H1 (cell line): ENCODE measurements around the gene ELP4. TPM values are rescaled to one million over a fixed set of nuclear protein-coding genes. Genes with fewer than 3 reads are reported as not detected.

ENCODE experiments used
- CTCF ChIA-PET: fragments of 300-600 bp; sonication (Branson Sonifier 250); formaldehyde crosslinking; loops from one replicate; lab custom pipeline; 2021; ENCODE audit not compliant: partially characterized antibody; lab: Charles Lee
- POLR2A ChIA-PET: fragments of 300-600 bp; sonication (Branson Sonifier 250); formaldehyde crosslinking; loops from one replicate; lab custom pipeline; 2021; ENCODE audit warnings: inconsistent platforms; ENCODE audit not compliant: partially characterized antibody; lab: Charles Lee
- DNase-seq, 2 experiments: peaks; one replicate each; pipeline versions ENCODE4 v3.0.0 to v3.0.0-alpha.2; 2010 to 2022; ENCODE audit warnings: low spot score in 2 of 2, low read depth in 1 of 2, mixed read lengths in 1 of 2
- FAIRE-seq: peaks from 2 replicates; lab custom pipeline; 2011; peaks lifted over from hg19 to GRCh38; lab: Jason Lieb, UNC
- H2AFZ ChIP-seq: 2 replicates; pipeline ENCODE4 v1.8.1; 2012; ENCODE audit warnings: low read length, inconsistent platforms
- H2AK5ac ChIP-seq: 2 replicates; pipeline ENCODE4 v1.6.1; 2013; ENCODE audit warnings: low read depth, low read length
- H2BK120ac ChIP-seq: replicated peaks from 2 replicates; pipeline ENCODE3; 2013; ENCODE audit warnings: low read depth, low read length, inconsistent platforms
- H2BK12ac ChIP-seq: 2 replicates; pipeline ENCODE4 v1.6.1; 2013; ENCODE audit warnings: low read depth, low read length
- H2BK15ac ChIP-seq: 2 replicates; pipeline ENCODE4 v1.6.1; 2013; ENCODE audit warnings: low read length
- H2BK20ac ChIP-seq: 2 replicates; pipeline ENCODE4 v1.6.1; 2013; ENCODE audit warnings: low read length
- H2BK5ac ChIP-seq: 2 replicates; pipeline ENCODE4 v1.6.1; 2013; ENCODE audit warnings: low read depth, low read length
- H3K14ac ChIP-seq: 2 replicates; pipeline ENCODE4 v1.6.1; 2013; ENCODE audit warnings: inconsistent platforms; ENCODE audit not compliant: insufficient read length
- H3K18ac ChIP-seq: 2 replicates; pipeline ENCODE4 v1.6.1; 2013; ENCODE audit warnings: low read length; ENCODE audit errors: extremely low read depth
- H3K23ac ChIP-seq: 2 replicates; pipeline ENCODE4 v1.6.1; 2013; ENCODE audit warnings: inconsistent platforms; ENCODE audit not compliant: insufficient read length
- H3K23me2 ChIP-seq: 2 replicates; pipeline ENCODE4 v1.6.1; 2013; ENCODE audit warnings: low read depth, low read length
- H3K27ac ChIP-seq: 2 replicates; pipeline ENCODE4 v1.6.1; 2011; ENCODE audit warnings: low read depth, low read length, inconsistent platforms
- H3K27me3 ChIP-seq, 4 experiments: replicated peaks in 1 of 4; 1 replicate in 1 of 4; 2 replicates in 3 of 4; pipeline versions ENCODE4 v1.6.1 to v1.8.1; 2011 to 2013; ENCODE audit warnings: low read length in 3 of 4, mild to moderate bottlenecking in 3 of 4, inconsistent platforms in 2 of 4, mixed read lengths in 2 of 4, moderate library complexity in 1 of 4; ENCODE audit not compliant: control insufficient read depth in 3 of 4, insufficient read depth in 3 of 4; ENCODE audit errors: extremely low read depth in 1 of 4
- H3K36me3 ChIP-seq, 4 experiments: 2 replicates each; pipeline versions ENCODE4 v1.6.1 to v1.8.1; 2011 to 2013; ENCODE audit warnings: mild to moderate bottlenecking in 4 of 4, low read length in 3 of 4, moderate library complexity in 2 of 4, control low read depth in 1 of 4, inconsistent platforms in 1 of 4; ENCODE audit not compliant: insufficient read depth in 4 of 4, control insufficient read depth in 2 of 4
- H3K4ac ChIP-seq: replicated peaks from 2 replicates; pipeline ENCODE3; 2013; ENCODE audit warnings: low read length, low read depth, mixed read lengths, inconsistent platforms; ENCODE audit not compliant: insufficient read length
- H3K4me1 ChIP-seq, 4 experiments: replicated peaks in 1 of 4; 1 replicate in 1 of 4; 2 replicates in 3 of 4; pipeline versions ENCODE4 v1.6.1 to v1.8.1; 2011 to 2013; ENCODE audit warnings: low read length in 3 of 4, inconsistent platforms in 2 of 4, mixed read lengths in 1 of 4; ENCODE audit not compliant: insufficient read depth in 4 of 4, control insufficient read depth in 3 of 4
- H3K4me2 ChIP-seq, 2 experiments: 2 replicates each; pipeline versions ENCODE4 v1.6.1 to v1.8.1; 2011 to 2013; ENCODE audit warnings: low read depth in 2 of 2, low read length in 2 of 2, control low read depth in 1 of 2, inconsistent platforms in 1 of 2, mild to moderate bottlenecking in 1 of 2; ENCODE audit not compliant: insufficient read depth in 1 of 2
- H3K4me3 ChIP-seq, 4 experiments: fragments of 200-600, 300-600 bp in 1 of 4; sonication (generic), shearing (Covaris generic), sonication (Bioruptor Twin) in 1 of 4; 2 replicates each; pipeline versions ENCODE4 v1.5.1 to v1.8.1; 2011 to 2016; ENCODE audit warnings: low read length in 4 of 4, low read depth in 3 of 4, control low read depth in 2 of 4, inconsistent platforms in 2 of 4, mild to moderate bottlenecking in 2 of 4, mixed read lengths in 1 of 4, moderate library complexity in 1 of 4; ENCODE audit not compliant: insufficient read depth in 2 of 4; ENCODE audit errors: extremely low read depth in 1 of 4
- H3K56ac ChIP-seq: replicated peaks from 2 replicates; pipeline ENCODE3; 2013; ENCODE audit warnings: low read depth, mild to moderate bottlenecking, mixed read lengths, low read length, inconsistent platforms; ENCODE audit not compliant: insufficient read length
- H3K79me1 ChIP-seq: 2 replicates; pipeline ENCODE4 v1.6.1; 2013; ENCODE audit warnings: low read depth, low read length, control low read depth
- H3K79me2 ChIP-seq, 2 experiments: 2 replicates each; pipeline versions ENCODE4 v1.6.1 to v1.8.1; 2012 to 2013; ENCODE audit warnings: low read length in 2 of 2, mild to moderate bottlenecking in 2 of 2, inconsistent platforms in 1 of 2; ENCODE audit not compliant: insufficient read depth in 2 of 2, control insufficient read depth in 1 of 2
- H3K9ac ChIP-seq, 4 experiments: replicated peaks in 1 of 4; 1 replicate in 1 of 4; 2 replicates in 3 of 4; pipeline versions ENCODE4 v1.6.1 to v1.8.1; 2011 to 2013; ENCODE audit warnings: low read depth in 3 of 4, low read length in 3 of 4, control low read depth in 2 of 4, mild to moderate bottlenecking in 2 of 4, moderate library complexity in 2 of 4, inconsistent platforms in 1 of 4; ENCODE audit errors: extremely low read depth in 1 of 4
- H3K9me3 ChIP-seq, 2 experiments: 2 replicates each; pipeline versions ENCODE4 v1.6.1 to v1.8.1; 2012 to 2013; ENCODE audit warnings: mild to moderate bottlenecking in 2 of 2, moderate library complexity in 2 of 2, control low read depth in 1 of 2, inconsistent platforms in 1 of 2, low read depth in 1 of 2, low read length in 1 of 2, mixed read lengths in 1 of 2; ENCODE audit not compliant: insufficient read depth in 2 of 2
- H4K20me1 ChIP-seq, 2 experiments: replicated peaks in 1 of 2; 2 replicates each; pipeline versions ENCODE3 to v1.8.1; 2011 to 2013; ENCODE audit warnings: inconsistent platforms in 2 of 2, low read length in 2 of 2, mild to moderate bottlenecking in 1 of 2; ENCODE audit not compliant: insufficient read depth in 2 of 2, control insufficient read depth in 1 of 2
- H4K5ac ChIP-seq: 2 replicates; pipeline ENCODE4 v1.6.1; 2013; ENCODE audit warnings: low read length, low read depth, mixed read lengths, inconsistent platforms; ENCODE audit not compliant: insufficient read length
- H4K8ac ChIP-seq: 2 replicates; pipeline ENCODE4 v1.8.0; 2013; ENCODE audit warnings: mild to moderate bottlenecking, moderate library complexity, low read length, inconsistent platforms; ENCODE audit not compliant: insufficient read depth; ENCODE audit errors: extremely low read depth
- H4K91ac ChIP-seq: replicated peaks from 2 replicates; pipeline ENCODE3; 2013; ENCODE audit warnings: low read length, mixed read lengths, inconsistent platforms; ENCODE audit not compliant: insufficient read length
- CBX8 ChIP-seq: fragments of 300-800, 300-1000 bp; sonication (generic); IDR thresholded peaks from 2 replicates; pipeline ENCODE4 v1.7.1; 2016; ENCODE audit warnings: low read depth, low read length, borderline replicate concordance
- EGR1 ChIP-seq: IDR thresholded peaks from 2 replicates; pipeline ENCODE4 v1.6.1; 2011; ENCODE audit warnings: low read depth, low read length, borderline replicate concordance
- JUN ChIP-seq: IDR thresholded peaks from 2 replicates; pipeline ENCODE4 v1.6.1; 2011; ENCODE audit warnings: low read depth, mild to moderate bottlenecking, improper control_type of control experiment, low read length
- RNF2 ChIP-seq: fragments of 200-900, 300-1000 bp; sonication (generic); IDR thresholded peaks from 2 replicates; pipeline ENCODE4 v1.7.1; 2016; ENCODE audit warnings: borderline replicate concordance, low read depth, mild to moderate bottlenecking, antibody characterized with exemption, low read length; ENCODE audit not compliant: poor library complexity, severe bottlenecking; ENCODE audit errors: missing control alignments
- SIN3A ChIP-seq, 2 experiments: IDR thresholded peaks in 1 of 2; conservative IDR thresholded peaks in 1 of 2; 2 replicates each; pipeline ENCODE4 v1.6.1; 2011 to 2012; ENCODE audit warnings: low read length in 2 of 2, improper control_type of control experiment in 1 of 2, low read depth in 1 of 2, mild to moderate bottlenecking in 1 of 2
- SP1 ChIP-seq: IDR thresholded peaks from 2 replicates; pipeline ENCODE4 v1.6.1; 2011; ENCODE audit warnings: low read depth, low read length
- SP2 ChIP-seq: IDR thresholded peaks from 2 replicates; pipeline ENCODE4 v1.6.1; 2012; ENCODE audit warnings: mild to moderate bottlenecking, low read length, inconsistent platforms
- SP4 ChIP-seq: IDR thresholded peaks from 2 replicates; pipeline ENCODE4 v1.6.1; 2012; ENCODE audit warnings: low read length, inconsistent platforms
- TEAD4 ChIP-seq: IDR thresholded peaks from 2 replicates; pipeline ENCODE4 v1.6.1; 2012; ENCODE audit warnings: low read depth, low read length, inconsistent platforms, mixed read lengths
- WGBS, 2 experiments: shearing (Covaris generic) in 1 of 2; methylation state at CpG; one replicate each; pipeline versions ENCODE4 v1.1.6 to v1.1.7; 2013 to 2015; ENCODE audit warnings: low lambda C conversion rate in 2 of 2, mixed read lengths in 2 of 2, inconsistent platforms in 1 of 2, low coverage in 1 of 2, missing lambda C conversion rate in 1 of 2; ENCODE audit not compliant: insufficient replicate concordance in 2 of 2, insufficient coverage in 1 of 2, insufficient read length in 1 of 2; ENCODE audit errors: extremely low coverage in 1 of 2, missing lambda C conversion rate in 1 of 2; 5-methylcytosine and 5-hydroxymethylcytosine counted together
- polyA plus RNA-seq, 7 experiments: library from polyadenylated mRNA; depleted of rRNA in 3 of 7; stranded (reverse) in 5 of 7; unstranded in 2 of 7; fragments of >200 nt in 5 of 7; fragments of 200-250 nt in 2 of 7; gene quantifications; 1 replicate in 5 of 7; 2 replicates in 1 of 7; 4 replicates in 1 of 7; pipeline versions ENCODE4 v1.2.1 to v1.2.3, GENCODE V29; 2011 to 2013; ENCODE audit warnings: missing spikeins in 2 of 7, mixed read lengths in 2 of 7
- total RNA-seq: library from RNA; stranded (reverse); fragmentation: NEBNext Ultra II Directional; extraction: Animal tissue kit (Norgen Biotek cat#: 25700); gene quantifications from 2 replicates; pipeline ENCODE4 v1.2.1, GENCODE V29; 2021
- TF ChIP-seq, protein P1 (sequence below): IDR thresholded peaks from 2 replicates; pipeline ENCODE4 v1.6.1; 2011; ENCODE audit warnings: low read depth, mild to moderate bottlenecking, low read length; ENCODE audit not compliant: insufficient read depth

The ELP4 gene
- total and polyA plus RNA-seq, 2 of the 8 experiments (the other 6 are each of a cell fraction or from before 2014, with no cell fraction given), result 14.0 to 18.6 TPM

DNA sequence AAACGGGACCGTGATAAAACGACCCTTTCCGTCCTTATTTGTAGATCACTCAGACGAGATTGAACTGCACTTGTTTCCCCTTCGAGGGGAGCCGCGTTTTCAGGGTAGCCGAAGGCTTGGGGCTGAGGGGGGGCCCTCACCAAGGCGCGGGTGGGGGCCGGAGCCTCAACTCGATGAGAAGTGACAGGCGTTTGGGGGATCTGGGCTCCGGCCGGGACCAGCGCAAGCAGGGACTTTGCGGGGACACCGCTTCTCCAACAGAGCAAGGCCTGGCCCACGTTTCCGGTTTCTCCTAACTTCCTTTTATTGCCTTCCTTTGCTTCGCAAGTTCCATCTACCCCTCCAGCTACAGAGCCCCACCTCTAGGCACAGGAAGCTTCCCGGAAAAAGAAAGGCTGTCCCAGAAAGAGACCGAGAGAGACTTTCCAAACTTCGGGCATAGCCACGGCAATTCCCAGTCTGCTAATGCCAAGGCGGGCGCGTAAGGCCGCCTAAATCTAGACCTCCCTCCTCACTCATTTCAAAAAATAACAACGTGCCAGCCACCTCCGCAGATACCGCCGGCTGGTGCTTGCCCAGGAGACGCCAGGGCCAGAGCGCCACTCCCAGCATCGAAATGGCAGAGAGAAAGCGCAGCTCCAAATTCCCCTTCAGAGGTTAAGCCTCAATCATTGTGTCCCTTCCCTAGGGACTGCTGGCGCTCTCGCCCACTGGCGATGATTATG, 294.9 kb downstream of the ELP4 start:
- Histone ChIP-seq H3K36me3 (no peaks in the 10 kb centered on the region), H3K4me3 (peak overlapping the region; percentile 11 to 56 (median 38); a peak in 6 of 8 replicates), H3K4ac (peak overlapping the region; percentile 48), H3K27ac (no peak overlapping the region), H3K79me2 (no peaks in the 10 kb centered on the region), H2AFZ (no peak overlapping the region), H2AK5ac (no peak overlapping the region), H3K27me3 (peaks cover 91 to 100% (median 97%) of the 10 kb centered on the region in 4 experiments), H4K20me1 (peaks cover 2 to 35% of the 10 kb centered on the region in 2 experiments), H3K23me2 (no peaks in the 10 kb centered on the region; the same call in 1 of the 2 replicates), H3K56ac (no peak overlapping the region), H3K79me1 (no peaks in the 10 kb centered on the region), H4K8ac (no peak overlapping the region), H3K9me3 (no peaks in the 10 kb centered on the region), H2BK20ac (no peak overlapping the region; the same call in 1 of the 2 replicates), H2BK5ac (no peak overlapping the region), H3K14ac (no peak overlapping the region), H2BK120ac (no peak overlapping the region), H3K9ac (no peak overlapping the region), H2BK15ac (peak overlapping the region; percentile 16; the same call in 1 of the 2 replicates), H3K4me1 (peaks cover 26 to 47% (median 30%) of the 10 kb centered on the region in 4 experiments), H3K23ac (no peak overlapping the region), H4K91ac (no peak overlapping the region), H3K18ac (0 out of 2 replicates have a peak overlapping the region, but pooled peaks have one; percentile 38), H3K4me2 (peak overlapping the region; percentile 56 to 75), H4K5ac (no peak overlapping the region), H2BK12ac (no peak overlapping the region)
- DNase-seq (peak in 1 of 2 experiments; percentile 74), FAIRE-seq (no peak)
- TF ChIP-seq SP2, result no peak
- TF ChIP-seq SIN3A (conservative IDR thresholded peaks at IDR 0.05 in 1 of 2, IDR thresholded peaks at IDR 0.05 in 1 of 2; ENCODE audit: low read depth in 1 of 2, low read length in 2 of 2), result no peak
- TF ChIP-seq, protein P1, sequence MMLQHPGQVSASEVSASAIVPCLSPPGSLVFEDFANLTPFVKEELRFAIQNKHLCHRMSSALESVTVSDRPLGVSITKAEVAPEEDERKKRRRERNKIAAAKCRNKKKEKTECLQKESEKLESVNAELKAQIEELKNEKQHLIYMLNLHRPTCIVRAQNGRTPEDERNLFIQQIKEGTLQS, result no peak
- TF ChIP-seq SP4, result no peak
- TF ChIP-seq TEAD4, result no peak
- TF ChIP-seq RNF2, result peak; percentile 11
- TF ChIP-seq SP1, result no peak
- peak; percentile 66 for TF ChIP-seq CBX8
- no peak for TF ChIP-seq EGR1
- TF ChIP-seq JUN, result no peak
- ChIA-PET CTCF (interaction anchor here (0.9 to 7.2 kb wide), 5 partner anchors 8 to 153 kb away, joined by 4 to 88 read pairs (median 5); no protein-coding TSS in a partner anchor), POLR2A (interaction anchor here (0.7 to 2.9 kb wide), 4 partner anchors 12 to 20 kb away, joined by 3 to 18 read pairs (median 4); no protein-coding TSS in a partner anchor)
- 4% methylated on average over 37 of the region's 41 CpGs; no CpG with 5 or more reads in 1 of the 2 experiments for WGBS, 2 experiments
